GM12873 (cell line): ENCODE results near the gene PRKCH.

Experiments
- TF ChIP-seq, protein P1 (sequence below): IDR thresholded peaks from 2 replicates; pipeline ENCODE4 v1.5.1; 2012; ENCODE audit warnings: low read depth, mild to moderate bottlenecking, moderate library complexity, low read length, control low read depth; ENCODE audit not compliant: insufficient read depth; ENCODE audit errors: missing control alignments

PRKCH gene

DNA sequence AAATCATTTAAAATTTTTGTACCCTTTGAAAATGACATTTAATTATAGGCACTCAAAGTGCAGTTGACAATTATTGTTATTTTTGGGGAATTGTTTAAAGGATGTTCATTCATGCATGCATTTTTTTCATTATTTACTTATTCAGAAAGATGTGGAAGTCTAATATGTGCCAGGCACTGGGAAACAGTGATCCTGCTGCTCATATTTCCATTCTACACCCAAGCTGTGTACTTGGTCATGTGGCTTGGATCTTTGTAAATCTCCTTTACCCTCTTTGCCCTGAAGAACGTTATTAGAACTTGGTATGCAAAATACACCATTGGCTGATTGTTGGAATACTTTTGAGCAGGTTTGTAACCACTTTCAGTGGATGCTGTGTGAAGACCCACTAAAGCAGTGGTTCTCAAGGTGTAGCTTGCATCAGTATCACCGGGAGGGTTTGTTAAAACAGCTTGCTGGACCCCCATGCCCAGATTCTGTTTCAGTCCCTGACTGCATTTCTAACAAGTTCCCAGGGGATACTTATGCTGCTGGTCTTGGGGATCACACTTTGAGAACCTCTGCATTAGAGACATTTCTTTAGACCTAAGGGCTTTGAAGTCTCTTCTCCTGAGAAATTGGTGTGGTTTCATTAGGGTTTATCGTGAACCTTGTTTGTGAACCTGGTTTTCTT, 47.5 kb downstream of the PRKCH start:
- TF ChIP-seq, protein P1, sequence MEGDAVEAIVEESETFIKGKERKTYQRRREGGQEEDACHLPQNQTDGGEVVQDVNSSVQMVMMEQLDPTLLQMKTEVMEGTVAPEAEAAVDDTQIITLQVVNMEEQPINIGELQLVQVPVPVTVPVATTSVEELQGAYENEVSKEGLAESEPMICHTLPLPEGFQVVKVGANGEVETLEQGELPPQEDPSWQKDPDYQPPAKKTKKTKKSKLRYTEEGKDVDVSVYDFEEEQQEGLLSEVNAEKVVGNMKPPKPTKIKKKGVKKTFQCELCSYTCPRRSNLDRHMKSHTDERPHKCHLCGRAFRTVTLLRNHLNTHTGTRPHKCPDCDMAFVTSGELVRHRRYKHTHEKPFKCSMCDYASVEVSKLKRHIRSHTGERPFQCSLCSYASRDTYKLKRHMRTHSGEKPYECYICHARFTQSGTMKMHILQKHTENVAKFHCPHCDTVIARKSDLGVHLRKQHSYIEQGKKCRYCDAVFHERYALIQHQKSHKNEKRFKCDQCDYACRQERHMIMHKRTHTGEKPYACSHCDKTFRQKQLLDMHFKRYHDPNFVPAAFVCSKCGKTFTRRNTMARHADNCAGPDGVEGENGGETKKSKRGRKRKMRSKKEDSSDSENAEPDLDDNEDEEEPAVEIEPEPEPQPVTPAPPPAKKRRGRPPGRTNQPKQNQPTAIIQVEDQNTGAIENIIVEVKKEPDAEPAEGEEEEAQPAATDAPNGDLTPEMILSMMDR: no peak

DNA sequence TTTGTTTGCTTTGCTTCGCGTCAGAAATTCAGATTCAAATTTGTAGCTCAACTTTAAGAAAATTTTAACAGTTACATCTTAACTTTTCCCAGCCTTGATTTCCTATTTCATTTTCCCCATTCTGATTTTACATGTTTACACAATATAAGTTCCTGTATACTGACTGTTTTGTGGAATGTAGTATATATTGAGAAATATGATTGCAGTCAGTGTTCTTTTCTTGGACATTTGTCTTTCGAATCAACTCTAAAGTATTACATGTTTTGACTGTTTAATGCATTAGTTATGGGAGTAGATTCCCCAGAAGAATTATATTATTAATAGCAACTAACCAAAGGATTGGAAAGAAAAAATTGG, 48.1 kb downstream of the PRKCH start:
- TF ChIP-seq, protein P1: no peak

DNA sequence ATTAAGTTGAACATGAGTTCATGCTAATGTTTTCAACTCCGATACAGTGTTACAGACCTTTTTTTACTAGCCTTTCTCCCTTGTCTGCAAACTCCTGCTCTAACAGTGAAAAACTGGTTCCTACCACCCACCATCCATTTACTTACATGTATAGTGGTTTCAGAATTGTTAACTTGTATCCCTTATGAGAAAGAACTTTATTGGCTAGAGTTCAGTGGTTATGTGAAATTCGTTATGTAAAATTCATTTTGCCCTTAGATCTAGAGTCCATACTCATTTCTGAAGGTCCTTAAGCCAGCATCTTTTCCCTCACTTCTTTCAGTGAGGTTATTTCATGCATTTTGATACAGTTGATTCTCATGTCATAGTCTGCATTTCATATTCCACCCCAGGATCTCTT, 51.0 kb downstream of the PRKCH start:
- TF ChIP-seq, protein P1: no peak

DNA sequence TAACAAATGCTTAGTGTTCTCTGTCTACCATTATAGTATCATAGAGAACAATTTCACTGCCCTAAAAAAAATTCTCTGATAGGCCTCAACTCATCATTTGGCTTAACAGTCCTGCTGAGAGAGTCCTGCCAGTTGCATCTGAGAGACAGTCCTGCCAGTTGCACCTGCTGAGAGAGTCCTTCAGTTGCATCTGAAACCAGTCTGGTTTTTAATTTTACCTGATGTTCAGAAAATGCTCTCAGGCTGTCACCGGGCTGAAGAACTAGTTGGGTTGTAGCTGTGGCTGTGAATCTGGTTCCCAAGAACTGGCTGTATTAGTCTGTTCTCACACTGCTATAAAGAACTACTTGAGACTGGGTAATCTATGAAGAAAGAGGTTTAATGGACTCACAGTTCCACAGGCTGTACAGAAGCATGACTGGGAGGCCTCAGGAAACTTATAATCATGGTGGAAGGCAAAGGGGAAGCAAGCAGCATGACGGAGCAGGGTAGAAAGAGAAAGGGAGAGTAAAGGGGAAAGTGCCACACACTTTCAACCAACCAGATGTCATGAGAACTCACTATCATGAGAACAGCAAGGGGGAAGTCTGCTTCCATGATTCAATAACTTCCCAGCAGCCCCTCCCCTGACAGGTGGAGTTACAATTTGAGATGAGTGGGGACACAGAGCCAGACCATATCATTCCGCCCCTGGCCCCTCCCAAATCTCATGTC, 51.6 kb downstream of the PRKCH start:
- TF ChIP-seq, protein P1: no peak

DNA sequence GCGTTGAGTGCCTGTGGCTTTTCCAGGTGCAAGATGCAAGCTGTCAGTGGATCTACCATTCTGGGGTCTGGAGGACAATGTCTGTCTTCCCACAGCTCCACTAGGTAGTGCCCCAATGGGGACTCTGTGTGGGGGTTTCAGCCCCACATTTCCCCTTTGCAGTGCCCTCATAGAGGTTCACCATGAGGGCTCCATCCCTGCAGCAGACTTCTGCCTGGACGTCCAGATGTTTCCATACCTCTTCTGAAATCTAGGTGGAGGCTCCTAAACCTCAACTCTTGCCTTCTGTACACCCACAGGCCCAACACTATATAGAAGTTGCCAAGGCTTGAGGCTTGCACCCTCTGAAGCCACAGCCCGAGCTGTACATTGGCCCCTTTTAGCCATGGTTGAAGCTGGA, 52.9 kb downstream of the PRKCH start:
- TF ChIP-seq, protein P1: no peak

DNA sequence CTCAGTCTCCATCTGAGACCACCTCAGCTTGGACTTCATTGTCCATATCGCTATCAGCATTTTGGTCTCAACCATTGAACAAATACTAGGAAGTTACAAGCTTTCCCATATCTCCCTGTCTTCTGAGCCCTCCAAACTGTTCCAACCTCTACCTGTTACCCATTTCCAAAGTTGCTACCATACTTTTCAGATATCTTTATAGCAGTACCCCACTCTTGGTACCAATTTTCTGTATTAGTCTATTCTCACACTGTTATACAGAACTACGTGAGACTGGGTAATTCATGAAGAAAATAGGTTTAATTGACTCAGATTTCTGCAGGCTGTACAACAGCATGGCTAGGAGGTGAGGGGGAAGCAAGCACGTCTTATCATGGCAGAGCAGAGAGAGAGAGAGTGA, 53.8 kb downstream of the PRKCH start:
- TF ChIP-seq, protein P1: no peak

DNA sequence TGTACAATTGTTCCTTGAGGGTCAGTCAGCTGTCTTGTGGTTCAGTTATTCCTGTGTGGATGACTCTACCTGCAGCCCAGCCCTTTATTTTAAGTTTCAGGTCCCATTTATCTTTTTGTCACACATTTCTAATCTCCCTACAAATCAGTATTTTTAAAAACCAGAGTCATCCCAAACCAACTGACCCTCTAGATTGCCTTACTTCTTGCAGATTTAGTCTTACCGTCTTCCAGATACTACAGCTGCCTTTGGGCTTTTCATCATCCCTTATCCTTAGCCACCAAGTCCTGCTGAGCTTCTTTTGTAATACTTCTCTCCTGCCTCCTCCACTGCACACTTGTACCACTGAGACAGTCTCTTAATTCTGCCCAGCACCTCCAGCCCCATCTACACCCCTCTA, 54.9 kb downstream of the PRKCH start:
- TF ChIP-seq, protein P1: no peak
